ENCODE data around the gene TSHZ2. TPM values are rescaled to one million over a fixed set of nuclear protein-coding genes. Genes with fewer than 3 reads are reported as not detected.

Gene TSHZ2
- total and polyA plus RNA-seq, 9 of the 15 experiments (the other 6 are each of a cell fraction or from before 2014, with no cell fraction given): 0.03 to 0.20 (median 0.05) TPM; not detected in 4

DNA sequence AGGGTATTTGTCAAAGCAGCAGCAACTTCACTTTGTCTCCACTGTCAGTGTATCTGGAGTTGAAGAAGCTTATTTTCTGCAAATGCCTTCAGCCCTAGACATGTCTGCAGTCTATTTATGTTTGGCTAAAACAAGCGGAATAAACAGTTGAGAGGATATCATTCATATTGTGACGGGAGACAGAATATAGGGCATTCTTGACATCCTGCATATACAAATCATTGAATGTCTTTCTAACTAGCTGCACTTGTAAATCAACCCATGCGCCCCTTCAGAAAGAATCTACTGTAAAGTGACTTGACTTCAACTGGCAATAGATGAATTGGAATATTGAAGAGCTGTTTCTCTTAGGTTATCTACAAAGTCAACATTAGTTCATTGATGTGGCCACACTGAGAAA lies 258.9 kb downstream of the TSHZ2 start (continued):
- no peak for TF ChIP-seq DMBX1 (CRISPR knock-in tag; IDR thresholded peaks at IDR 0.05; ENCODE audit: borderline replicate concordance)

DNA sequence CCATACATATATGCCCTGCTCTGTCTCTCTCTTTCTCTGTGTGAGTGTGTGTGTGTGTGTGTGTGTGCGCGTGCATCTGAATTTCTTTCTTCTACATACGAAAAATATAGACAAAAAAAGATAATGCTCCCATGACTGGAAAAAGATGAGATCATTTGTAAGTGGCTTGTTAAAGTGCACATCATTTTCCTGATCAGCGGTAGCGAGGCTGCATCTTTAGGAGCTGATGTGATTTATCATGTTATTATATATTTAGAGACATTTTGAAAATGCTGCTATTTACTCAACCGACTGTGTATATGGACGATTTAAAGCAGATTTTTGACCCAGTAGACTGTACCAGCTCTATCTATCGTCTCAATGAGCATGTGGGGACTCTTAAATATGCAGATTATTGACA lies 265.3 kb downstream of the TSHZ2 start:
- no TSS peak for BruUV-seq (replicated peaks)
- POLR2A ChIA-PET: no interaction called here
- FAIRE-seq (no peak), ATAC-seq (no peak), DNase-seq (ENCODE audit: extremely low read depth in 1 of 4, low spot score in 3 of 4) (no peak)
- no peaks in the 10 kb centered on the region for H3K79me2 ChIP-seq (ENCODE audit: control insufficient read depth, insufficient read depth, low read length)
- no peaks in the 10 kb centered on the region for H3K9me3 ChIP-seq (replicated peaks; ENCODE audit: control insufficient read depth, insufficient read depth, low read depth, low read length)
- no peaks in the 10 kb centered on the region for H3K4me1 ChIP-seq (replicated peaks in 1 of 2; ENCODE audit: control insufficient read depth in 2 of 2, insufficient read depth in 2 of 2, low read length in 2 of 2)
- in situ Hi-C loops (cut with MboI) (no loop called here), intact Hi-C loops (cut with micrococcal nuclease) (loop anchor here (10.0 kb wide), 1 partner anchor 177 kb away; no protein-coding TSS in a partner anchor)
- H3K27ac ChIP-seq (ENCODE audit: extremely low read depth, low read depth, low read length): no peak overlapping the region
- no peaks in the 10 kb centered on the region for H3K36me3 ChIP-seq (ENCODE audit: control insufficient read depth, insufficient read depth, low read length)
- CTCF ChIA-PET (ENCODE audit: low intra/inter-chr PET ratio): no interaction called here
- no peak overlapping the region for H2AFZ ChIP-seq (ENCODE audit: low read depth, low read length)
- no peak overlapping the region for H3K9ac ChIP-seq (ENCODE audit: insufficient read depth in 1 of 2, low read depth in 2 of 2, low read length in 2 of 2)
- H3K27me3 ChIP-seq (ENCODE audit: control insufficient read depth in 2 of 2, insufficient read depth in 2 of 2, low read length in 2 of 2): no peaks in the 10 kb centered on the region; a peak in 1 of 5 replicates
- H3K9me1 ChIP-seq (ENCODE audit: control insufficient read depth, insufficient read depth, low read length): no peaks in the 10 kb centered on the region
- H3K4me2 ChIP-seq (ENCODE audit: insufficient read depth, low read length): no peak overlapping the region
- WGBS (ENCODE audit: insufficient coverage, low coverage, missing lambda C conversion rate): under 1% methylated on average over 8 of the region's 8 CpGs
- no peaks in the 10 kb centered on the region for H4K20me1 ChIP-seq (replicated peaks; ENCODE audit: control insufficient read depth, insufficient read depth, low read length)
- no peak overlapping the region for H3K4me3 ChIP-seq
- no peak for TF ChIP-seq ETS2 (tag; IDR thresholded peaks at IDR 0.05; ENCODE audit: borderline replicate concordance, poor library complexity, severe bottlenecking)
- no peak for TF ChIP-seq ZNF197 (CRISPR knock-in tag; IDR thresholded peaks at IDR 0.05; ENCODE audit: low read depth)
- TF ChIP-seq NFE2L1 (tag; IDR thresholded peaks at IDR 0.05; ENCODE audit: borderline replicate concordance, low read depth): no peak
- TF ChIP-seq KLF6 (CRISPR knock-in tag; IDR thresholded peaks at IDR 0.05; ENCODE audit: borderline replicate concordance): no peak
- no peak for TF ChIP-seq FIP1L1 (IDR thresholded peaks at IDR 0.05; ENCODE audit: low read depth, low read length, poor library complexity, severe bottlenecking)
- TF ChIP-seq, protein P1, sequence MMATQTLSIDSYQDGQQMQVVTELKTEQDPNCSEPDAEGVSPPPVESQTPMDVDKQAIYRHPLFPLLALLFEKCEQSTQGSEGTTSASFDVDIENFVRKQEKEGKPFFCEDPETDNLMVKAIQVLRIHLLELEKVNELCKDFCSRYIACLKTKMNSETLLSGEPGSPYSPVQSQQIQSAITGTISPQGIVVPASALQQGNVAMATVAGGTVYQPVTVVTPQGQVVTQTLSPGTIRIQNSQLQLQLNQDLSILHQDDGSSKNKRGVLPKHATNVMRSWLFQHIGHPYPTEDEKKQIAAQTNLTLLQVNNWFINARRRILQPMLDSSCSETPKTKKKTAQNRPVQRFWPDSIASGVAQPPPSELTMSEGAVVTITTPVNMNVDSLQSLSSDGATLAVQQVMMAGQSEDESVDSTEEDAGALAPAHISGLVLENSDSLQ (IDR thresholded peaks at IDR 0.05): no peak
- no peak for TF ChIP-seq CEBPG (CRISPR knock-in tag; IDR thresholded peaks at IDR 0.05)
- TF ChIP-seq CEBPG (tag; conservative IDR thresholded peaks at IDR 0.05 in 1 of 2, IDR thresholded peaks at IDR 0.05 in 1 of 2): no peak
- TF ChIP-seq NFRKB (IDR thresholded peaks at IDR 0.05; ENCODE audit: low read depth): no peak
- no peak for TF ChIP-seq ZNF589 (CRISPR knock-in tag; IDR thresholded peaks at IDR 0.05; ENCODE audit: low read depth)
- TF ChIP-seq, protein P2, sequence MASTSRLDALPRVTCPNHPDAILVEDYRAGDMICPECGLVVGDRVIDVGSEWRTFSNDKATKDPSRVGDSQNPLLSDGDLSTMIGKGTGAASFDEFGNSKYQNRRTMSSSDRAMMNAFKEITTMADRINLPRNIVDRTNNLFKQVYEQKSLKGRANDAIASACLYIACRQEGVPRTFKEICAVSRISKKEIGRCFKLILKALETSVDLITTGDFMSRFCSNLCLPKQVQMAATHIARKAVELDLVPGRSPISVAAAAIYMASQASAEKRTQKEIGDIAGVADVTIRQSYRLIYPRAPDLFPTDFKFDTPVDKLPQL (IDR thresholded peaks at IDR 0.05; ENCODE audit: extremely low read depth, insufficient read length): no peak
- no peak for TF ChIP-seq TBP (optimal IDR thresholded peaks at IDR 0.05; ENCODE audit: low read depth, low read length)
- TF ChIP-seq ZNF316 (IDR thresholded peaks at IDR 0.05): no peak
- TF ChIP-seq, protein P3, sequence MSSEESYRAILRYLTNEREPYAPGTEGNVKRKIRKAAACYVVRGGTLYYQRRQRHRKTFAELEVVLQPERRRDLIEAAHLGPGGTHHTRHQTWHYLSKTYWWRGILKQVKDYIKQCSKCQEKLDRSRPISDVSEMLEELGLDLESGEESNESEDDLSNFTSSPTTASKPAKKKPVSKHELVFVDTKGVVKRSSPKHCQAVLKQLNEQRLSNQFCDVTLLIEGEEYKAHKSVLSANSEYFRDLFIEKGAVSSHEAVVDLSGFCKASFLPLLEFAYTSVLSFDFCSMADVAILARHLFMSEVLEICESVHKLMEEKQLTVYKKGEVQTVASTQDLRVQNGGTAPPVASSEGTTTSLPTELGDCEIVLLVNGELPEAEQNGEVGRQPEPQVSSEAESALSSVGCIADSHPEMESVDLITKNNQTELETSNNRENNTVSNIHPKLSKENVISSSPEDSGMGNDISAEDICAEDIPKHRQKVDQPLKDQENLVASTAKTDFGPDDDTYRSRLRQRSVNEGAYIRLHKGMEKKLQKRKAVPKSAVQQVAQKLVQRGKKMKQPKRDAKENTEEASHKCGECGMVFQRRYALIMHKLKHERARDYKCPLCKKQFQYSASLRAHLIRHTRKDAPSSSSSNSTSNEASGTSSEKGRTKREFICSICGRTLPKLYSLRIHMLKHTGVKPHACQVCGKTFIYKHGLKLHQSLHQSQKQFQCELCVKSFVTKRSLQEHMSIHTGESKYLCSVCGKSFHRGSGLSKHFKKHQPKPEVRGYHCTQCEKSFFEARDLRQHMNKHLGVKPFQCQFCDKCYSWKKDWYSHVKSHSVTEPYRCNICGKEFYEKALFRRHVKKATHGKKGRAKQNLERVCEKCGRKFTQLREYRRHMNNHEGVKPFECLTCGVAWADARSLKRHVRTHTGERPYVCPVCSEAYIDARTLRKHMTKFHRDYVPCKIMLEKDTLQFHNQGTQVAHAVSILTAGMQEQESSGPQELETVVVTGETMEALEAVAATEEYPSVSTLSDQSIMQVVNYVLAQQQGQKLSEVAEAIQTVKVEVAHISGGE (CRISPR knock-in tag; IDR thresholded peaks at IDR 0.05): no peak
